HG03432 (cell line): Measurements from ENCODE around the gene GATA3.

ENCODE experiments used
- ATAC-seq: cut with Tn5 transposase; IDR thresholded peaks from one replicate; pipeline ENCODE4 v1.9.1; 2021; ENCODE audit warnings: mild to moderate bottlenecking, moderate library complexity; ENCODE audit not compliant: unreplicated experiment

The GATA3 gene

DNA sequence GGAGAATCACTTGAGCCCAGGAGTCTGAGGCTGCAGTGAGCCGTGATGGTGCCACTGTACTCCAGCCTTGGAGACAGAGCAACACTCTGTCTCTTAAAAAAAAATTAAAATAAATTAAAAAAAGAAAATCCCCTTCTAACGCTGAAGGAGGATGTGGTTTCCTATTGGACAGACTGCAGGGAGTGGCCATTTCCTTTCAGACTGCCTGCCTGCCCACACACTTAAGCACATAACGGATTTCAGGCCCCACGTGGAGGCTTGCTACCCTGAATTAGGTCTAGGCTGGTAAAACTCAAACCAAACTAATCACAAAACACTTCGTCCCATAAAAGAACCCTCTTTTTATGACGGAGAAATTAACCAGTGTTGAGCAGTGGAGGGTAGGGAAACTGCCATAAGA is 34.0 kb downstream of the GATA3 start:
- peak; percentile 84 for ATAC-seq

DNA sequence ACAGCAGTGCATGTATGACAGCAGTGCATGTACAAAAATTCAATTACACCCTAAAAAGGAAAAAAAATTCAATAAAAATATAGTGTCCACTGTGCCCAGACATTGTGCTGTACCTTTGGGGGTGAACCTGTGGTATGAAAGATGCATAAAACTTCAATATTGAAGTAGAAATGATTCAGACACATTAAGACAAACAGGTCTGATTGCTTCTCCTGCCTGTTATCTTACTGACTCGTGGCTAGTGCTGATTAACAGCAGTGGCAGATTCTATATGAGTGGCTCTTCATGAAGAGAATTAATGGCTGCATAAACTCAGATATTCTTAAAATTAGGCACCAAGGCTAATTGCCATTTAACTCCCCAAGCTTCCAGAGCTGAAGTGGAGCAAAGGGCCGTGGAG is 37.9 kb downstream of the GATA3 start:
- ATAC-seq: no peak

DNA sequence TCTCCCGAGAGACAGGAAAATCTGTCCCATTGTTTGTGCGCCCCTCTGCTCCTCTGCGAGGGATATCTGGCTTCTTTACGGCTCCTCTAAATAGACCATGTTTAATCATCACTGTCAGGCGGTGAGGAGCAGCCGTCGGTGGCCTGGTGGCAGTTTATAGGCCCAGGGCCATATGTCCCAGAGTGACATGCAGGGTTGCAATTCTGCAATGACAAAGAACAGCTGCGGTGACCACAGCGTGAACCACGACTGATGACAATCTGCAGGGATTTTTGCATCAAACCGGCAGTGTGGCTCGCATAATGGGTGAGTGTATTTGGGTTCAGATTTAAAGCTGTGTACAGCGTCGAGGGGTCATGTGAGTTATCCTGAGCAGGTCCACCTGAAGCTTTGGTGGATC is 41.5 kb downstream of the GATA3 start:
- ATAC-seq: no peak

DNA sequence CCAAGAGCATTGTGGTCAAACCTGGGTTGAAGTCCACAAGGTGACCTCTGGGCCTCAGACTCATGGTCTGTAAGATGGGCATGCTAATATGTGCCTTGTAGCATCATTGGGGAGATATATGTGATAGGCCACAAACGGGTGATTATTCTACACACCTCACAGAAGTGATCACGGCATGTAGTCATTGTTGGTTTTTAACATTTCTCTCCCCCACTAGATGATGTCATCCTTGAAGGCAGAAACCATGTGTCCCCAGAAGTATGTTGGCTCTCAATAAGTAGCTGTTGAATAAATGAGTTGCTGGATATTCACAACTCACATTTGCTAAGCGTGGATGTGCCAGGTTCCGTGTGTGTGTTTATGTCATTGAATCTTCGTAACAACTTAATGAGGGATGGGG is 42.4 kb downstream of the GATA3 start:
- no peak for ATAC-seq

DNA sequence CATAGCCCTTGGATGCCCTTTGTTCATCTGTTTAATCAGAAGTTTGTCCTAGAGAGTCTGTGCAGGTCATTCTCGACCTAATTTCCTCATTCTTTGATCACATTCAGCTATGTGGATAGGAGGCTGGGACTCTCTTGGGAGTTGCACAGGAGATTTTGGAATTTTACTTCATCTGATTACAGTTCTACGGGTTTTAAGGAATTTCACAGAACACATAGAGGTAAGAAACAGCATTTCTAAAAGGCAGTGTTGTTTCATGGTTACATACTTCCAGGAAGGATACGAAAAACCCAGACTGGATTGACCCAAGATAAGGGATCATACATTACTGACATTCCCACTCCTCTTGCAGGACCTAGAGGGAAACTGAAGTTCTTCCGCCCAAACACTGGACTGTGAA is 45.9 kb downstream of the GATA3 start:
- no peak for ATAC-seq

DNA sequence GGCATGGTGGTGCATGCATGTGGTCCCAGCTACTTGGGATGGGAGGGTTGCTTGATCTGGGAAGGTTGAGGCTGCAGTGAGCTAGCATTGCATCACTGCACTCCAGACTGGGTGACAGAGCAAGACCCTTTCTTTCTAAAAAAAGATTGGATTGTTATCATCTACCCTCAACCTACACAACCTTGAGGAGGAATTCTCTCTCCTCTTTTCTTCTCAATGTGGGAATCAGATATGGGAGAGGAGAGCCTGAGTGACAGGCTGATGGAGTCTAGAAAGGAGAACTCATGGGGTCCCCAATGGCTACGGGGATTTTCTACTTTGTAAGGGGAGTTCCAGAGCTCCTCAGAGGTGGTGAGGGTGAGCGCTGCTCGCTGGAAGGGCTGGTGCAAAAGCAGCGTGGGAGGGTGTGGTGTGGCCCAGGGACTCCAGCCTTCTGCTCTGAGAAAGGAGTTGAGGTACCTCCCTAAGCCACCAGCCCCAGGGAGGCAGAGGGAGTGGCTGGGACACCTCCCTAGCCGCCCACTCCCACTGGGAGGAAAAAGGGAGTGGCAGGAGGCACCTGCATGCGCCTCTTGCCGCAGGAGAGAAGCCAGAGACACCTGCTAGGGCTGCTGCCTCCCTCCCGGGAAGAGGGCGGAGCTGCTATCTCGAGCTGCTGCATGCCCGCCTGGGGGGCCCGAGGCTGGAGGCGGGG is 48.4 kb downstream of the GATA3 start:
- peak; percentile 84 for ATAC-seq

DNA sequence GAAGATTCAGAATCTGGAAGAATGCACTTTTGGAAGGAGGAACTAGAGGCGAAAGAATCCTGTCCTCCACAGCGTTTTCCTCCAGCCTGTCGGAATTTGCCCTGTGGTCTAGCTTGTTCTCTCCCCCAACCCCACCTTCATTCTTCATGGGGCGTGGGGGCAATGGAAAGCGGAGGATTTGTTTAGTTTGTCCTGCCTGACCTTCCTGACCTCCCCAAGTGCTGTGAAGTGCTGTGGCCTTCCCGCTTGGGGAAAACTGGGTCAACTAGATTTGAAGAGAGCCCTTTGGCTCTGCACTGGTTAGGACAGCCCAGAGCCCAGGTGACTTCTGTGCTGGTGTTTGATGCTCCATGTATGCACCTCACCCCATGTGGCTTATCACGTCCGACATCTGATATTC is 49.1 kb downstream of the GATA3 start:
- no peak for ATAC-seq

DNA sequence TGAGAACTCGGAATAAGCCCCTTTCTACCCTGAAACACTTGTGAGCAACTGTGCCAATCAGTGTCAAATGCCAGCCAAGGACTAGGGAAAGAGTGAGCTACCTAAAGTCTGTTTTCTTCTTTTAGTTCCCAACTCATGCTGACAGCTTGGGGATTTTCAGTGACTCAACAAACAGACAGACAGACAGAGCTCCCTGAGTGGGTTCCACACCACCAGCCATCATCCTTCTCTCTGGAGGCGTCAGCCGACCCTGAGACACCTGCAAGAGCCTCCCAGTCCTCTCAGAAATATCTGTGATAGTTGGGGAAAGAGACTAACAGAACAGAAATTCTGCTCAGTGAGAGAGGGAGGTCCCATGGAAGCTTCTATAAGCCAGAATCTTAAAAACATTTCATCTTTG is 49.5 kb downstream of the GATA3 start:
- no peak for ATAC-seq

DNA sequence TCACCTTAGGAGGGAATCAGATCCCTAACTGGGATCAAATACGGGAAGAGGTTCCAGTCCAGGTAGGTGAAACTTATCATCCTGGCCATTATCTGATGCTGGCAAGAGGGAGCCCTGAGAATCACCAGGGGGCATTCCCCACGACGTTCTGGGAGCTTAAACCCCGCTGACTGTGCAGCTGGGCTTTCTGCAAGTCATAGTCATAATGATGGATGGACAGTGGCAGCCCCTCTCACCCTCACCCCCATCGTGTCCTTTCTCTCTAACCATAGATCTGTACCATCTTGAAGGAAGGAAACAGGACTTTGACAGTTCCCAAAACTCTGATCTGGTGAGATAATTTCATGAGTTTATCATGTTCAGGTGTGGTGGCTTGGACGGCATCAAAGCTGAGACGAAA is 50.2 kb downstream of the GATA3 start:
- ATAC-seq: no peak

DNA sequence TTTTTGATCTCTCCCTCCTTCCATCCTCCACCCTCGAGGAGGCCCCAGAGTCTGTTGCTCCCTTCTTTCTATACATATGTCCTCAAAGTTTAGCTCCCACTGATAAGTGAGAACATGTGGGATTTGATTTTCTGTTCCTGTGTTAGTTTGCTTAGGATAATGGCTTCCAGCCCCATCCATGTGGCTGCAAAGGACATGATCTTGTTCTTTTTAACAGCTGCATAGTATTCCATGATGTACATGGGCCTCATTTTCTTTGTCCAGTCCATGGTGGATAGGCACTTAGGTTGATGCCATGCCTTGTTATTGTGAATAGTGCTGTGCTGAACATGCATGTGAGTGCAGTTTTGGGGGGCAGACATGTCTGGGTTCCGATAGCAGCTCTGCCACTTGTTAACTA is 51.4 kb downstream of the GATA3 start:
- ATAC-seq: no peak

DNA sequence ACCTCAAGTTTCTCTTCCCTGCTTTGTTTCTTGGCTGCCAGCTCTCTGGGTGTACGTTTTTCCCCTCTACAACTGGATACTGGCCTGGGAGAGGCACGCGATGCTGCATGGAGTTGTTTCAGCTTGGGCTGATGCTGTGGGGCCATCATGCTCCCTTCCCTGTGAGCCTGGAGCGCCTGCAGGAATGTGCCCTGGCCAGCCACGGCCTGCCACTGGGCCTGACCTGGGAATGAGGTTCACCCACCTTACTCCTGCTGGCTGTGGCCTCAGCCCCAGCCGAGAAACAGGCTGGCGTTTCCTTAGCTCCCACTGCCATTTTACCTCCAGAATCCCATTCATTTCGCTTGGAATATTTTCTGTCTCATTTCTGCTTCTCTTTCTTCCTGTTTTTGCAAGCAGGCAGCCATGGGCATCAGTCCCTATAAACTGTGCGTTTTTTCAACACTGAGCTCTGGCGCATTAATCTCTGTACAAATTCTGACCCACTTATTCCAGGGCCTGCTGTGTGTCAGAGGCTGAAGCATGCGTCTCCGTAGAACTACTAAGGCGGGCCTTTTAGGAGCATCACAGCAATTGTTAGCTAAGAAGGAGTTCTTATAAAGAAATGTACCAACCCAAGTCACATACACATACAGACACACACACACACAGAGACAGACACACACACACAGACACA is 57.9 kb downstream of the GATA3 start:
- ATAC-seq: no peak

DNA sequence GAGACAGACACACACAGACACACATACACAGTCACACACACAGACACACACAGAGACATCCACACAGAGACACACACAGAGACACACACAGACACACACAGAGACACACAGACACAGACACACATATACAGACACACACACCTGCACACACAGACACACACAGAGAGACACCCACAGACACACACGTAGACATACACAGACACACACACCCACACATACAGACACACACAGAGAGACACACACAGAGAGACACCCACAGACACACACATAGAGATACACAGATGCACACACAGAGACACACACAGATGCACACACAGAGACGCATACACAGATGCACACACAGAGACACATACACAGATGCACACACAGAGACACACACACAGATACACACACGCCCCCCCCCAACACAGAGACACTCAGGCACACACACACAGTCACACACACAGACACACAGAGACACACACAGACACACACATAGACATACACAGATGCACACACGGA is 58.5 kb downstream of the GATA3 start:
- ATAC-seq: no peak

DNA sequence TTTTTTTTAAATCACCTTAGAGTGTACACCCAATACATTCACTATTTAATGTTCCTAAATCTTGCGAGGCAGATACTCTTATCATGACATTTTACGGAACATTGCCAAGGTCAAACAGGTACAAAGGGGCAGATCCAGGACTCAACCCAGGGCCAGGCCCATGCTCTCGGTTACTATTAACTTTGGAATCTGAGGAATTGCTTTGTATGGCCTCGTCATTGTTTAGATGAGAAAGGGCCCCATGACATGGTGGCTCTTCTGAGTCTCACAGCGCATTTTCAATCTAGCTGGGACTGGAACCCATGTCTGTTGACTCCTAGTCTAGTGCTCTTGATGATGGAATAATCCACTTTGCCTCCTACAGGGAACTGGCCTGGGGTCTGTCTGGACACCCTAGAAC is 59.1 kb downstream of the GATA3 start:
- no peak for ATAC-seq

DNA sequence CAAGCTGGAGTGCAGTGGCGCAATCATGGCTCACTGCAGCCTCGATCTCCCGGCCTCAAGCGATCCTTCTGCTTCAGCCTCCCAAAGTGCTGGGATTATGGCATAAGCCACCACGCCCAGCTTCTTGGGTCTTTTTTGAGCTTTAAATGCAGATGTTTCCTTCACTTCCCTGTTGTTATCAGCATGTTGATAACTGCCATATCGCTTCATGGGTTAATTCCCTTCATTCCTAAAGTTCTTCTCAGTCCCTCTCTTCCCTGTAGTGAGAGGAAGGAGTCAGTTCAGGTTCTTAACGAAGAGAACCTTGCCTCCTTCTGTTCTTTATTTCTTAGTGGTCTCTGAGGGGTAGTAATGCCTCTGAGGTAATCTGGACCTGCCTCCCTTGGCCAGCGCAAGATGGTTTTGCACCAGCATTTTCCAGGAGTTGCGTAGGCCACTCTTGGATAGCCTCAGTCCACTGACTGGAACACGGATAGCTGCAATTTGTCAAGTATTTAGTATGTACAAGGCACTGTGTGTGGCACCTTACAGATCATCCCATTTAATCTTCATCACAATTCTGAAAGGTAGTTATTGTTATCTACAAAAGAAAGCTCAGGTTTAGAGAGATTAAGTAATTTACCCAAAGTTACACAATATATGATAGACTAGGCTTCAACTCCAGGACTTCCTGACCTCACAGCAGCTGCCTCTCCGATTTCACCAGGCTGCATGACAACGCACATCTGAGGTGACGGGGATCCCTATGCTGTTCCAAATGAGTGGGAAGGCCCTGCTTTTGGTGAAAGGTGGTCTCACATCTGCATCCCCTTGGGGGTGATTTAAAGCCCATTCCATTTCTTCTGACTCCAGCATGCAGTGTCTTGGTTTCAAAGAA is 60.5 kb downstream of the GATA3 start:
- no peak for ATAC-seq

DNA sequence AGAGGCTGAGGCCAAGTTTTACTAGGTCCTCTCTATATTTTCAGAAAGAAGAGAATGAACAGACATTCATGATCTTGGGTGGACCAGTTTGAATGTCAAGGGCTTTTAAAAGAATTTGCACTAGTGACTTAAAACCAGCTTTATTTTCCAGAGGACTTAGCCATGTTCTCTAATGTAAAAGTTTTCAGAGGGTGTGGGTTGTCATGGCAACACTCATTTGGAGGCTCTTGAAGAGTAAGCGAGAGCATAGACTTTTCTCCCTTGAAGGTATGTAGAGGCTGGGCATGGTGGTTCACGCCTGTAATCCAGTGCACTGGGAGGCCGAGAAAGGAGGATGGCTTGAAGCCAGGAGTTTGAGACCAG is 61.1 kb downstream of the GATA3 start:
- ATAC-seq: no peak

DNA sequence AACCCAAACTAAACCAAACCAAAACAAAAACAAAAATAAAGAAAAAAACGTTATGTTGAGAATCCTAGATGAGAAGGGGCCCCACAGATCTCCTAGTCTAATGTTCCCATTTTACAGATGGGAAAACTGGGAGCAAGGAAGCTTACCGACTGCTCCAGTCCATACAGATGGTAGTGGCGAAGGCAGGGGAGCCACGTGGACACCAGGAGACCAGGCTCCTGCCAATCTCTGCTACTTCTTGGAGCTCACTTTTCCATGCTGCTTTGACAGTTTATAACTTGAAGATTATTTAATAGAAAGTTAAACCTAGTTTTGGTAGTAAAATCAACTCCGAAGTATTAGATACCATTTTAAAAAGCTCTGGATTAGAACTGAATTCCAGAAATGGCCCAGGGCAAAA is 62.0 kb downstream of the GATA3 start:
- ATAC-seq: no peak

DNA sequence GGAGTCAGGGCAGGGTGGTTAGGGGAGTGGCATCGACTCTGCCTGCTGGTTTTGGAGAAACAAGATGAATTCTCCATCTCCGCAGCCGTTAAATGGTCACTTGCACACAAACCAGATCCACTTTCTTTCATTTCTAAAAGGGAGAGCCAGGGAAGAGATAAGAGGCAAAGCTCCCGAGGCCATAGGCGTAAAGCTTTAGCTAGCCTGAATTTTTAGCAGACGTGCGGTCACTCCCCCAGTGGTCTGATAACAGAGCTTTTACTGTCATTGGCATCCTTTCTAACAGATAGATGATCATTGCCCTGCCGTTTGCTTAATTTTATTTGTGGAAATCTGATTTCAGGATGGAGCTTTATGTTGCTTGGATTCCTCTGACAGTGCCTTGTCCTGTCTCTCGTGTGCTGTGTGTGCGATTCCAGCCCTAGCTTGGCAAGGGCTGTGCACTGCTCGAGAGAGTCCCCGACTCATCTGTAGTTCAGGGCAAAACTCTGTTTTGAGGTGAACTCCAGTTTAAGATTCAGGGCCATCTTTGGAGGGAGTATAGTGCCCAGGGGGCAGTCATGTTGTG is 62.5 kb downstream of the GATA3 start:
- ATAC-seq: no peak

DNA sequence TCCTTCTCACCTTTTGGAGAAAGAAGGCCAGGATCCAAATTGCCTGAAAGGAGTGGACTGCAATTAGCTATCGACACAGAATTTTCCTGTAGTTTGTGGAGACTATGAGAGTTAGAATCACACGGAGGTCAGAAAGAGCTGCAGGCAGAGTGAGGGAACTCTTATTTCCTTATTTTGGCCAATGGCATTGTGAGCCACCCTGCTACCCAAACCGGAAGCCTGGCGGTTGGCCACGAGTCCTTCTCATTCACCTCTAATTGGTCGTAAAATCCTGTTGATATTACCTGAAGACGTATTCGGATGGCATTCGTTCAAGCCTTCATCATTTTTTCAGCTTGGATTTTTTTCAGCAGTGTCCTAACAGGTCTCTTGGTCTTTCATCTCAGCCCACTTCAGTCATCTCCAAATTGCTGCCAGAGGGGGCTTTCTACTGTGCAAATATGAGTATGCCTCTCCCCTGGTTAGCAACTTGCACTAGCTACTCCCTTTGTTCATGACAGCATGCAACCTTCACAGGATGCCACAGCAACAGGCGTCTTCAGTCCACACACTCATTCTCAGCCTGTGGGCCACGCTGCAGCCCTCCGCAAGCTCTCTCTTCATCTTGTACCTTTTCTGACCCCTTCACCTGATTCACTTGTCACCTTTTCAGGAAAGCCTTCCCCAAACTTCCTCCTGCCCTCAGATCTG is 66.9 kb downstream of the GATA3 start:
- ATAC-seq: no peak

DNA sequence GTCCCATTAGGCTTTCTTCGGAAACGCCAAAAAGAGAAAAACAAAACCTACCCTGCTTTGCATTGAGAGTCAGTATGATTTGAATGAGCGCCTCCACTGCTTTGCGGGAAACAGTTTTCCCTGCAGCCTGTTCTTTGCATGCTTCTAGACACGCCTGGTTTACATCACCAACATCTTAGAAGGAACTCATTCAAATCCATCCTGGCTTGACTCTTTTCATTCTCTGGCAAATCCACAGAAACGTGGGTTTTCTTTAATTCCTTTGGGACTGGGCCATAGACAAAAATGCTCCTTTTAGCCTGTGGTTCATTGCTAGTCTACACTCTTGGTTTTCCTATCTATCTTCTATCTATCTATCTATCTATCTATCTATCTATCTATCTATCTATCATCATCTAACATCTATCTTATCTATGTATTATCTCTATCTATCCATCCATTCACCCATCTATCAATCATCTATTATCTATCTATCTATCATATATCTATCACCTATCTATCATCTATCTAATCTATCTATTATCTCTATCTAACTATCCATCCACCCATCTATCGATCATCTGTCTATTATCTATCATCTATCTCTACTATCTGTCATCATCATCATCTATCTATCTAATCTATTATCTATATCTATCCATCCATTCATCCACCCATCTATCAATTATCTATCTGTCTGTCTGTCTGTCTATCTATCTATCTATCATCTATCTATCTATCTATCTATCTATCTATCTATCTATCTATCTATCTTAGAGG is 68.3 kb downstream of the GATA3 start:
- ATAC-seq: no peak

DNA sequence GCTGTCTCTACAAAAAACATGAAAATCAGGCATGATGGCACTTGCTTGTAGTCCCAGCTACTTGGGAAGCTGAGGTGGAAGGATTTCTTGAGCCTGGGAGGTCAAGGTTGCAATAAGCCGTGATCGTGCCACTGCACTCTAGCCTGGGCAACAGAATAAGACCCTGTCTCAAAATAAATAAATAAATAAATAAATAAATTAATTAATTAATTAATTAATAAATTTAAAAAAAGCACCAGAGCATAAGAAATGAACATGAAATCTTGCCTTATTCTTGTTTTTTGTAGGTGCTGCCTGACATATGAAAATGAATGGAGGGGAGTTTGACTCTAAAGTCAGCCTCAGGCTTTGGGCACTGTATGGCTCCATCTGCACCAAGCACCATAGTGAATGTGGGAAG is 69.9 kb downstream of the GATA3 start:
- no peak for ATAC-seq
